HG02981 (cell line): ENCODE results near the gene LCMT1.
"Not testable (repeated sequence)": the region's sequence is repeated elsewhere in the genome, so short reads cannot be mapped to it uniquely, and the experiment has no call there.

ENCODE experiments used
- ATAC-seq: cut with Tn5 transposase; IDR thresholded peaks from one replicate; pipeline ENCODE4 v1.9.1; 2021; ENCODE audit warnings: mild to moderate bottlenecking, moderate library complexity; ENCODE audit not compliant: unreplicated experiment

Gene LCMT1

DNA sequence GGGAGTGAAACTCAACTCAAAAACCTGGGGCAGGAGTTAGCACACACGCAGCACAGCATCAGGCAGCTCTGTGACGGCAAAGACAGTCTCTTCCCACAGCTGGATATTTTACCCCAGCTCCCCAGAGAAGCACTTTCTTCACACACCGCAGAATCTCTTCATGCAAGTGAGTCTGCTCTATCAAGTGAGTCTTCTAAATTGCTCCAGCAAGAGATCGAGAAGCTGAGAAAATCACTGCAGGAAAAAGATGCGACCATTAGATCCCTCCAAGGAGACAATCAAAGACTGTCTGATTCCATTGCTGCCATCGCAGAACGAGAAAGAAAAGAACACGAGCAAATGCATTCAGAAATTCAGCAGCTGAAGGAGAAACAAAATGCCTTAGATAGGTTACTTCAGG lies 16.9 kb upstream of the LCMT1 start:
- no peak for ATAC-seq

- ATAC-seq, result no peak
Observed at GRCh38 chr16:25095636-25096035, 15.9 kb upstream of the LCMT1 start.

- no peak for ATAC-seq
Observed at GRCh38 chr16:25097276-25097975, 14.1 kb upstream of the LCMT1 start.

DNA sequence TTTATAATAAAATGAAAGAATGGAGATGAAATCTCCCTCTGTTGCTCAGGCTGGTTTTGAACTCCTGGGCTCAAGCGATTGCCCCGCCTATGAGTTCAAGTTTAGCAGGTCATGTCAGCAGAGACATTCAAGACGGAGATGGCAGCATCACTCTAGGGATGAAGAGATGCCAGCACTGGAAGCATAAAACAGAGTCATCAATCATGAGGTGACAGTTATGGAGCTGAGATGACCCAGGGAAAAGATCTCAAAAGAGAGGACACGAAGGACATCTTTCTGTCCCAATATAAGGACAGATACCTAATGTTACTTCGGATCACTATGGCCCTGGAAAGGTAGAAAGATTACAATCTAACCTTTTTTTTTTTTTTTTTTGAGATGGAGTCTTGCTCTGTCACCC lies 11.0 kb upstream of the LCMT1 start:
- no peak for ATAC-seq

- peak; percentile 44 for ATAC-seq
Observed at GRCh38 chr16:25106567-25107465, 4.7 kb upstream of the LCMT1 start.

- no peak for ATAC-seq
Observed at GRCh38 chr16:25107466-25107792, 4.1 kb upstream of the LCMT1 start.

GRCh38 chr16:25108054-25108453 lies 3.5 kb upstream of the LCMT1 start:
- no peak for ATAC-seq

GRCh38 chr16:25109643-25110042 lies 1.9 kb upstream of the LCMT1 start:
- ATAC-seq, result no peak

- no peak for ATAC-seq
Observed at GRCh38 chr16:25110387-25110947, 1.1 kb upstream of the LCMT1 start.

DNA sequence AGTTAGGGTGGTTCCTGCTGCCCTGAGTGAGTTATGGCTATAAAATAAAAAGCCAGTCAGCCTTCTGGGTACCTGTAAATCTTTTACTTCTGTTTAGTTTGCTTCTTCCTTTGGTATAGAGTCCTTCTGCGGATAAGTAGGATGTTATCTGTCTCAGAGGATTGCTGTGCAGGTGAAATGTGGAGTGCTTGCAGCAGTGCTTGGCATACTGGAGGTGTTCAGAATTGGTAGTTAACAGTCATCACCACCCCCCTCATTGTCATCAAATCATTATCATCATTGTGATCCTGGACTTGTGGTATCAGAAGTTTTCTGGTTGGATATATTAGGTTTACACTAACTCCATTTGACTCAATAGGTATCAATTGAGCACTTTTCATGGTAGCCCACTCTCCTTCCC lies 2.6 kb downstream of the LCMT1 start:
- ATAC-seq, result no peak

DNA sequence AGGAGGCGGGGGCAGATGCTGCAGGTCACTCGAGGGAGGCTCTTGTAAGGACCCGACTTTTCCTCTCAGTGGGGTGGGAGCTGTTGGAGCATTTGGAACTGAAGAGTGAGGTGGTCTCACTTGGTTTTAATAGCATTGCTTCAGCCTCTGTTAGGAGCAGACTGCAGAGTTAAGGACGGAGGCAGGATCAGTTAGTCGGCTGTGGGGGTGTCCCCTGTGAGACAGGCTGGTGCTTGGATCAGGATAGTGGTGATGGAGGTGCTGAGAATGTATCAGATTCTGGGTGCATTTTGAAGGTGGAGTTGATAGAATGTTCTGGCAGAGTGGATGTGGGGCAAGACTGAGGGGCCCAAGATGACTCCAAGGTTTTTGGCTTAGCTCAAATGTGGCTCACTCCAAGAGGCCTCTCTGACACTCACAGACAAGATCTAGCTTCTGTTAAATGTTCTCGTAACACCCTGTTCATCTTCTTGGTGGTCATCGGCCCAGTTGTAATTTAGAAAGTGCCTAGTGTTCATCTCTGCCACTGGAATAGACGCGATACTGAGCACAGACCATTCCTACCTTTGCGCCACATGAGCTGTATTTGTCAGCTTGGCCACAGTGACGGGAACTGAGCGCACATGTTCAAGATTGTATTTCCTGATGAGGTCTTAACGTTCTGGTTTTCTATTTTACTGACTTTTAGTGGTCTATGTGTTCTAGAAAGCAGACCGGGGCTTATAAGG lies 7.5 kb downstream of the LCMT1 start:
- ATAC-seq, result no peak

- no peak for ATAC-seq
Observed at GRCh38 chr16:25121824-25122600, 10.5 kb downstream of the LCMT1 start.

DNA sequence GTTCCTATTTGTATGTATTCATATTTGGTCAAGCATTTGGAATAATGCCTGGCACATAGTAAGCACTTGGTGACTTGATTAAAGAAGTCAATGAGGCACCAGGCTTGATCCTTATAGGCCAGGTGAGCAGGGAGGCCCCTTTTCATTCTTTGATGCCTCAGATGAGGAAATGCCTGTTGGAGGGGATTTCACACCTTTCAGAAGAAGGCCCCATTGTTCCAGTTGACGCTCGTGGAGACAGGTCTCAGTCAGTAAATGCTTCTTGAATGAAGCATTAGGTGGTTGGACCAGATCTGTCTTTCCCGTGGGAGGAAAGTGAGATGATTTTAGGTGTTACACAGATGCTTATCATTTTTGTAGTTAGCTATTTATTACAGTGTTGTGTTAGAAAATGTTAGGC lies 13.0 kb downstream of the LCMT1 start:
- ATAC-seq, result no peak

GRCh38 chr16:25126086-25126666 lies 14.6 kb downstream of the LCMT1 start:
- ATAC-seq, result not testable (repeated sequence)

DNA sequence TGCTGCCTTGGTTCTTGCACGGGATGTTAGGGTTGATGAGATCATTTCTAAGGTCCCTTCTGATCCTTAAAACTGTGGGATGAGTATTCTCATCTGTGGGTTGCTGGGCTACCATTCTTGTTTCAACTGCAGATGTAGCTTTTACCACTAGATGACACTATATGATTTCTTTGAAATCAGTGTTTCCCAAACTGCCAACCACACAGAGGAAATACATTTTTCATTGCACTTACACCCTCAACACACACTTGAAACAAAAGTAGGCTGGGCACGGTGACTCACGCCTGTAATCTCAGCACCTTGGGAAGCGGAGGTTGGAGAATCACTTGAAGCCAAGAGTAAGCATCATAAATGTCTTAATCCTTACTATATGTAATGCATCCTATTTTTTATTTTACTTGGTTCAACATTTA lies 15.3 kb downstream of the LCMT1 start:
- no peak for ATAC-seq

- ATAC-seq, result not testable (repeated sequence)
Observed at GRCh38 chr16:25132751-25133150, 21.2 kb downstream of the LCMT1 start.

DNA sequence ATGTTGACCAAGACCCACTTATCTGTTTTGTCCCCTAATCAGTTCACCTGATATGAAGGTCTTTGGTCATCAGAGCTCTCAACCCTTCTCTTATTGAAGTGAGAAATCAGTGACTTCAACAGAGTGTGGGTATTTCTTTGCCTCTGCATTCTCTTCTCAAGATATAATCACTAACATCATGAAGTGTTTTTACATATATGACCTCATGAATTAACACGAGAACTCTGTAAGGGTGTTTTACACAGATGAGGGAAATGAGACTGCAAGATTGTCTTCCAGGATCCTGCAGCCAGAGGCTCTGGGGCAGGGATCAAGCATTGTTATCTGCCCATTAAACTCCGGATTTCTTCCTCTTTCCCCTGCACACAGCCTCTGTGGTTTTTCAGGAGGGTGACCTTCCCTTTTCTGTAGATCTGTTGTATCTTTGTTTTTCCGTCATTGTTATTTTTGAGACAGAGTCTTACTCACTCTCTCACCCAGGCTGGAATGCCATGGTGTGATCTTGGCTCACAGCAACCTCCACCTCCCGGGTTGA lies 22.7 kb downstream of the LCMT1 start:
- ATAC-seq, result no peak

GRCh38 chr16:25135254-25135878 lies 23.8 kb downstream of the LCMT1 start:
- no peak for ATAC-seq

DNA sequence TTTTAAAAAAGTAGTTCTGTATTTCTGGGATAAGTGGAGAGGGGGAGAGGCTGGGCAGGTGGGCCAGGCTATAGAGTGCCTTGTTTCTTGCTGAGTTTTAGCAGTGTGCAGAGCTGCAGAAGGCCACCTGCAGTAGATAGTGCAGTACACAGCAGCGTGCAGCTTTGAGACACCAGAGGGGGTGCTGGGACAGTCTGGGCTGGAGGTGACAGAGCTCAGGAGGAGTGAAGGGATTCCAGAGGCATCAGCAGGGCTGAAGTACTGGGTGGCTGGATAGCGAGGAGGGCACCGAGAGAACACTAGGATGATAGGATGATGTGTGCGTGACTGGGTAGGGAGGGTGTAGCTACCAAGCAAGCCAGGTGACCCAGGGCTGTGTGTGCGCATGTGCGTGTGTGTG lies 26.6 kb downstream of the LCMT1 start:
- no peak for ATAC-seq

DNA sequence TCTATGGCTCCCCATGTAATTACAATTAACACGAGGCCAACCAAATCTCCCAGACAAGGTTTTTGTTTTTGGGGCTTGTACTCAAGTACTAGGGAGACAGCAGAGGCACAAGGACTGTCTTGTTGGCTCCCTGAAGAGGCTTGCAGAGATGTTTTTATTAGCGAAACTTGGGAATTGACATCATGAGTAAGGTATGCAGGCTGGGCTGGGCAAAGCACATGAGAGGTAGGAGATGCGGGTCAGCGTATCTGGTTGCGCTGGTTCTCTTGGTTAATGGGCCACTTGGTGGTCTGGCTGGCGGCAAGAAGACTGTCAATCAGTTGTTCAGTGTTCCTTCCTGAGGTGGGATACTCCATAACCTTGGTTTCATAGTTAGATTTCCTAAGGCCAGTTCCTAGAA lies 28.9 kb downstream of the LCMT1 start:
- ATAC-seq, result no peak
